Measurements from ENCODE around the gene PARVB. TPM values are rescaled to one million over a fixed set of nuclear protein-coding genes. Genes with fewer than 3 reads are reported as not detected.

PARVB gene
- total RNA-seq, 1 donor from 2014 or later: 6.6 TPM

- DNase-seq: no peak
Observed at GRCh38 chr22:44202261-44202789, 178.2 kb downstream of the PARVB start.

- no peak for DNase-seq
Observed at GRCh38 chr22:44203203-44203602, 179.1 kb downstream of the PARVB start.

GRCh38 chr22:44204739-44205515 lies 180.8 kb downstream of the PARVB start:
- no peak for DNase-seq

DNA sequence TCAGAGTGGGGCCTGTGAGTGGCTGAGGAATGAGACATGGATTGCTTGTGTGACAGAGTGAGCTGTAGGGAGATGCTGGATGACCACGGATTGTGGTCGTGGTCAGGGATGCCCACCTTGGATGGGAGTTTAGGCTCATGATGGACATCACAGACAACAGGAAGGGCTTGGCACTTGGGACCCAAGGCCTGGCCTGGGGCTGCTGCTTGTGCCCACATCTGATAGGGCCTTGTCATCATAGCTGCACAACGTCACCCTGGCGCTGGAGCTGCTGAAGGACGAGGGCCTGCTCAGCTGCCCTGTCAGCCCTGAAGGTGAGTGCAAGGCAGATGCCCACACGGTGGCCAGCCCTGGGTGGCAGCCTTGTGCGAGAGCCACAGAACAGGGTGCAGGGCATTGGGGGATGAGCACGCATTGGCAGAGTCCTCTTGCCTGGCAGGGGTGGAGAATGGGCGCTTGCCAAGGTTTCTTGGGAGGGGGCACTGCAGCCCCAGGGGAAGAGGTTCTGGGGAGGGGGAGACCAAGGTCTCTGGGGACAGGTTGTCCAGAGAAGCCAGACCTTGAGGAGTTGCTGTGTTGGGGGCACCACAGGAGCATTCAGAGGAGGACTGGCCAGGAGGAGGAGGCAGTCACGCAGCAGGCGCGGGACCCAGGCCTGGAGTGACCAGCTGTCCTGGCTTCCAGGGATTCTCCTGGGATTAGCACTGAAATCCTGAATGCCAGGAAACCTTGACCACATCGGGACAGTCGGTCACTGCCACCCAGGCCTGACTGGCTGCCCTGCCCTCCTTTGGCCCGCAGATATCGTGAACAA lies 181.6 kb downstream of the PARVB start:
- no peak for DNase-seq

GRCh38 chr22:44206330-44206645 lies 182.2 kb downstream of the PARVB start:
- DNase-seq: no peak

DNA sequence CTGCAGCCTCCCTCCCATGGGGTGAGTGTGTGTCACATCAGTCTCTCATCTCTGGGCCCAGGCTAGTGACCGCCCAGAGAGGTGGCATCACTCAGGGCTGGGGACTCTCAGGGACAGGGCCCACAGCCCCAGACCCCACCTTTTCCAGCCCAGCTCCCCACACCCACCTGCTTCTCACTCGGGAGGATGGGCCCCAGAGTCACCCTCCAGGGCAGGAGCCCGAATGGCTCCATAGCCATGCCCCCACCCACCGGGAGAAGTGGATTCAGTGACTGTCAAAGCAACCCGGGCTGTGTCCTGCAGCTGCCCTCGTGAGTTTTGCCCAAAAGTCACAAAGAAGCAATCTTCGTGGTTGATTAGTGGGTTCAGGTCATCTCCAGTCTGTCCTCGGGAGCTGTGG lies 182.6 kb downstream of the PARVB start:
- no peak for DNase-seq

GRCh38 chr22:44207173-44207980 lies 183.3 kb downstream of the PARVB start:
- DNase-seq: no peak

DNA sequence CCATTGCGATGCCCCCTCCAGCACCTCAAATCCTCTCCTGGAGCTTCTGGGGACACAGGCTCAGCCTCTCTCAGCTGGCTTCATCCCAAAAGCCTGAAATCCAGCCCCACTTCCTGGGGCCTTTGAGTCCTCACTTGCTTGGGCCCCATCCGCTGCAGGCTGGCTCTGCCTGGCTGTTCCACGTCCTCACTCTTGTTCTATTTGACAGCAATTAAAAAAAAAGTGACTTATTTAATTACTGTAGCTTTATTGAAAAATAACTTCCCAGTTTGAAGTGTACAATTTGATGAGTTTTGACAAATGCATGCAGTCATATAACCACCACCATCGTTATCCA lies 183.8 kb downstream of the PARVB start:
- DNase-seq: no peak

- DNase-seq: no peak
Observed at GRCh38 chr22:44209343-44209742, 185.2 kb downstream of the PARVB start.

GRCh38 chr22:44210722-44211121 lies 186.6 kb downstream of the PARVB start:
- no peak for DNase-seq

DNA sequence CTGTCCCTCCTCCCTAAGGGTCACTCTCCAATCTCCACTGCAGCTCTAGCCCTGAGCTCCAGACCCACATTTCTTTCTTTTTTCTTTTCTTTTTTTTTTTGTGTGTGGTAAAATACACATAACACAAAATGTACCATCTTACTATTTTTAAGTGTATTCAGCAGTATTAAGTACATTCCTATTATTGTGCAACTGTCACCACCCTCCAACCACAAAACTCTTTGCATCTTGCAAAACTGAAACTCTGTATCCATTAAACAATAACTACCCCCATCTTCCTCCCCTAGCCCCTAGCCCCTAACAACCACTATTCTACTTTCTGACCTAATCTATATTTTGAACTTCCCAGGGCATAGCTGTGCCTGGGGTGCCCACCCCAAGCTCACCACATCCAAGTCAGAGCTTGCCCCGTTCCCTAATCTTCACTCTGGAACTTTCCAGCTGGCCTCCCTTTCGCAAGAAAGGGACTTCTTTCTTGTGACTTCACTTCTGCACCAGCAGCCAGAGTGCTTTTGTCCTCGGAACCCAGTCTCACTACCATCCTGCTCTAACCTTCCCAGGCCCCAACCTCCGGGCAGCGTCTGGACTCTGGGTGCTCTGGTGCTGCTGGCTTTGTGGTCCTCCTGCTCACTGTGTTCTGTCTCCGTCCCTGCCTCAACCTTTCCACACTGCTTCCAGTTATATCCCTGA lies 187.3 kb downstream of the PARVB start:
- DNase-seq: no peak

DNA sequence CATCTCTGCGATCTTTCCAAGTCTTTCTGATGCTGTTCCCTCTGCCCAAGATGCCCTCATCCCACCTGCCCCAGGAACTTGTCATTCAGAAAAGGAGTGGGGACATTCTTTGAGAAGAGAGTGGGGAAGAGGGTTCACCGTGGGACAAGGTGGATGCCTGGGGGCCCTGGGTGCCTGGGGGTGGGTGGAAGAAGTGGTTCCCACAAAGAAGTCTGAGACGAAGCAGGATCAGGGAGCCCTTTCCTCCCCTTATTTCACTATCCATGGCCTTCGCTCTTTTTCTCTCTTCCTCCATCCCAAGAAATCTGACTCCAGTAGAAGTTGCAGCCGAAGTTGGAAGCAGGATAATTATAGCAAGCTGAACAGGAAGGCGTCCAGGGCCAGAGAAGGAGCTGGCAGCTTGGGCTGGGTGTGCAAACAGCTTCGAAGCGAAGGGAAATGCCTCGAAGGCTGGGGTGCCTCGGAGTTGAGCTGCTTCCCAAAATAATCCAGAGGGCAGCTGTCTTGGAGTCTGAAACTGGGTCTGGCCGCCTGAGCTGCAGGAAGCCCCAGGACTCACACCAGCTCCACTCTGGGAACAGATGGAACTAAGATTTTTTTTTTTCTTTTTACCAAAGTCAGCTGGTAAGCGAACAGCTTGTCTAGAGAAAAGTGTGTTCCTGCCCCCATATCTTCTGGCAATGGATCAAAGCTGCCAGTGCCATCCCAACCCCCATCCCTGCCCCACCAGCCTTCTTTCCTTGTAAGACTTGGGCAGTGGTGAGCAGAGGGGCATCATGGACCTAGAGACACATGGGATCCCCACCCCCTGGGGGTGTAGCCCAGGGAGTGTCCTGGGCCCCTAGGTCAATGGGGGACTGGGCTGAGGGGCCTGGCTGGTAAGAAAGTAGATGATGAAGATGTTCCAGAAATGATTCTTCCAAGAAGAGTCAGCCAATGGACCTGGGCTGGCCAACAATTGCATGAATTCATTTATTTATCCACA lies 188.1 kb downstream of the PARVB start:
- DNase-seq: peak; percentile 55

DNA sequence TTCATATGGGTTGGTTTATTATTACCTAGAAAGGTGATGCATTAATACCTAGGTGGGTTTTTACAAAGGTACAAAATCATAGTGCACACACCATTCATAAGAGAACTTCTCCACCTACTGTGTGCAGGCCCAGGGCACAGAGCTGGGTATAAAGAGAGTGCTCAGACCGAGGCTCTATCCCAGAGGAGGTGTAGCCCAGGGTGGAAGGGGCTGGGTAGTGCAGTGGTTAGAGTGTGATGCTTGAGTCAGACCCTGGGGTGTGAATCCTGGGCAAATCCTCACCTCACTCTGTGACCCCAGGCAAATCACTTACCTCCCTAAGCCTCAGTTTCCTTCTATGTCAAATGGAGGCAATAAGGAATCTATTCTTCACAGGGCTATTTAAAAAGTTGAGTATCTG lies 188.8 kb downstream of the PARVB start:
- DNase-seq: no peak

DNA sequence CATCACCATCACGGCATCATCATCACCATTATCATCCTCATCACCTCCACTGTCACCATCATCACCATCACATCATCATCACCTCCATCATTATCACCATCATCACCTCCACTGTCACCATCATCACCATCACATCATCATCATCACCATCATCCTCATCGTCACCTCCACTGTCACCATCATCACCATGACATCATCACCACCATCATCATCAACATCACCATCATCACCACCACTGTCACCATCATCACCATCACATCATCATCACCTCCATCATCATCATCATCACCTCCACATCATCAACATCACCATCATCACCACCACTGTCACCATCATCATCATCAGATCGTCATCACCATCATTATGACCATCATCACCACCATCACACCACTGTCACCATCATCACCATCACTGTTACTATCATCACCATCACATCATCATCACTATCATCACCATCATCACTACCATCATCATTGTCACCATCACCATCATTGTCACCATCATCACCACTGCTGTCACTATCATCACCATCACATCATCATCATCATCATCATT lies 189.5 kb downstream of the PARVB start:
- DNase-seq: no peak

DNA sequence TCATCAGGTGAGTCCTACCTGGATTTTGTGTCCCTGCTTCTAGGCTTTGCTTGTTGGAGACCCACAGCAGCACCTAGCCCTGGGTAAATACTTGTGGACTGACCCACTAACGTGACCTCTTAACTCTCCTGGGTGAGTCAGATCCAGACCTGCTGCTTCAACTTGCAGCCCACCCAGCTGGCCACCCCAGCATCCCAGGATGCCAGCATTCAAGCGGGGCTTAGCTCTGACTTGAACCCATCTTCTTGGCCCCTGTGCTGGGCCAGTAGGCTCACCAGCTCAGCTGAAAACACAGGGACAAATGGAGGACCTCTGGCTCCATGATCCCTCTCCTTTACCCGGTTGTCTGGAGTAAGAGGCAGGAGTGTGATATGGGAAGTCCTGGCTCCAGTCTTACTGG lies 190.1 kb downstream of the PARVB start:
- no peak for DNase-seq

DNA sequence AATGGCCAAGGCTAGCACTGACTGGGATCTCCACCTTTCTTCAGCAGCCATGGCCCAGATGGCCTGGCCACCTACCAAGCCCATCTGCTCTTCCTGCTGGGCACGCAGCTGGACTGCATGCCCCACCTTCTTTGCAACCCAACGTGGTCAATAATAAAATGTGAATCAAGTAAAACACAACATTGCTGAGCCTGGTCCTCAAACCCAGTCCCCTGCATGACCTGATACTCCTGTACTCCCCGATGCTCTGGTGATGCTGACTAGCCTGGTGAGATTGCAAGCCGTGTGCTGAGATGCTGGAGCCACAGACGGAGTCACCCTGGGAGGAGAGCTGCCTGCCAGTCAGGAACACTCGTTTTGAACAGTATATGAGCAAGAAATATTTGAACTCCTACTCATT lies 190.7 kb downstream of the PARVB start:
- no peak for DNase-seq

GRCh38 chr22:44215287-44215686 lies 191.2 kb downstream of the PARVB start:
- no peak for DNase-seq

DNA sequence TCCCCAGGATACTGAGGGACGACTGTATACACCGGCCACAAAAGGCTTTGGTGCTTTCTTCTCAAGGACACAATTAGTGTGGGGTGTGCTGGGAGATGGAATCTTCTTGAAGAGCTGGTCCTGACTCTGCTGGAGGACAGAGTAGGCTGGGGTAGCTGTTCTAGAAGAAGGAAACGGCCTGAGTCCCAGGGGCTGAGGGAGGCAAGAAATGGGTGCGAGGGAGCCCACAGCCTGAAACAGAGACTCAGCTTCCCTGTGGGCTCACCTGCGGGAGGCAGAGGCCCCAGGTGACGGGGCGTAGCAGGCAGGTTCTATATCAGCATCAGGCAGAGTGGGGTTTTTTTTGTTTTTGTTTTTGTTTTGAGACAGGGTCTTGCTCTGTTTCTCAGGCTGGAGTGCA lies 193.2 kb downstream of the PARVB start:
- no peak for DNase-seq

- DNase-seq: no peak
Observed at GRCh38 chr22:44218071-44218470, 194.0 kb downstream of the PARVB start.

- no peak for DNase-seq
Observed at GRCh38 chr22:44219101-44219870, 195.2 kb downstream of the PARVB start.

All from skin of body (tissue), 2 donors.